ENCODE measurements around the gene IER5L.

DNA sequence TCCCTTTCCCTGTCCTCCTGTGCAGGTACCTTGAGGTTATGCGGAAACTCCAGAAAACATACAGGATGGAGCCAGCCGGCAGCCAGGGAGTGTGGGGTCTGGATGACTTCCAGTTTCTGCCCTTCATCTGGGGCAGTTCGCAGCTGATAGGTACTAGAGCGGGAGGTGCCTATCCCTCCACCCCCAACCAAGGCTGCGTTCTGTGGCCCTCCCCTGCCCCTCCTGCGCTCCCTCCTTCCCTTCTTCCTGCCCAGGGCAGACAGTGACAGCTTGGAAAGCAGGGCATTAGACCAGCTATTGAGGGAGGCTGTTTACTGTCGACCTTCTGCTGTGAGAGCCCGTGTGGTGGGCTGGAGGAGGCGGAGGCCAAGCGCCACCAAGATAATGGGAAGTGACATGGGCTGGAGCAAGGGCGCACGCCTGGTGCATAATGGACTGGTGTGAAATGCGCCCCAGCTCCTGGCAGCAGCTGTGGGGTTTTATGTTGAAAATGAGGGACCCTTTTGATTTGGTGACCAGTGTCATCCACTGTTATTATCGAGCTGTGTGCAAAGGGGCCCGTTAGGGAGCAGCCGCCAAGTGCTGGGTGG, 41.5 kb downstream of the IER5L start:
- TF ChIP-seq ZNF274 (IDR thresholded peaks at IDR 0.05; ENCODE audit: borderline replicate concordance, extremely low read depth, low read length), result no peak
- TF ChIP-seq EZH2 (IDR thresholded peaks at IDR 0.05; ENCODE audit: low read depth, low read length, severe bottlenecking), result no peak
- TF ChIP-seq, protein P1, sequence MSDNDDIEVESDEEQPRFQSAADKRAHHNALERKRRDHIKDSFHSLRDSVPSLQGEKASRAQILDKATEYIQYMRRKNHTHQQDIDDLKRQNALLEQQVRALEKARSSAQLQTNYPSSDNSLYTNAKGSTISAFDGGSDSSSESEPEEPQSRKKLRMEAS (IDR thresholded peaks at IDR 0.05), result no peak
- TF ChIP-seq, protein P2, sequence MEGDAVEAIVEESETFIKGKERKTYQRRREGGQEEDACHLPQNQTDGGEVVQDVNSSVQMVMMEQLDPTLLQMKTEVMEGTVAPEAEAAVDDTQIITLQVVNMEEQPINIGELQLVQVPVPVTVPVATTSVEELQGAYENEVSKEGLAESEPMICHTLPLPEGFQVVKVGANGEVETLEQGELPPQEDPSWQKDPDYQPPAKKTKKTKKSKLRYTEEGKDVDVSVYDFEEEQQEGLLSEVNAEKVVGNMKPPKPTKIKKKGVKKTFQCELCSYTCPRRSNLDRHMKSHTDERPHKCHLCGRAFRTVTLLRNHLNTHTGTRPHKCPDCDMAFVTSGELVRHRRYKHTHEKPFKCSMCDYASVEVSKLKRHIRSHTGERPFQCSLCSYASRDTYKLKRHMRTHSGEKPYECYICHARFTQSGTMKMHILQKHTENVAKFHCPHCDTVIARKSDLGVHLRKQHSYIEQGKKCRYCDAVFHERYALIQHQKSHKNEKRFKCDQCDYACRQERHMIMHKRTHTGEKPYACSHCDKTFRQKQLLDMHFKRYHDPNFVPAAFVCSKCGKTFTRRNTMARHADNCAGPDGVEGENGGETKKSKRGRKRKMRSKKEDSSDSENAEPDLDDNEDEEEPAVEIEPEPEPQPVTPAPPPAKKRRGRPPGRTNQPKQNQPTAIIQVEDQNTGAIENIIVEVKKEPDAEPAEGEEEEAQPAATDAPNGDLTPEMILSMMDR (IDR thresholded peaks at IDR 0.05; ENCODE audit: control extremely low read depth in 1 of 3, insufficient read depth in 1 of 3, low read depth in 1 of 3, low read length in 3 of 3), result no peak
- TF ChIP-seq CHD2 (IDR thresholded peaks at IDR 0.05; ENCODE audit: low read length), result no peak
- TF ChIP-seq SRF (IDR thresholded peaks at IDR 0.05; ENCODE audit: low read depth, low read length), result no peak
- TF ChIP-seq POLR2A (IDR thresholded peaks at IDR 0.05; ENCODE audit: control extremely low read depth in 1 of 2, low read depth in 2 of 2, low read length in 2 of 2), result no peak
- TF ChIP-seq YY1 (IDR thresholded peaks at IDR 0.05; ENCODE audit: low read depth, low read length), result no peak
